Esophagus squamous epithelium (tissue), 4 donors: ENCODE measurements around the gene TFAM.

ENCODE experiments used
- POLR2A ChIP-seq, 4 donors: fragments of 450-650 bp; IDR thresholded peaks; one replicate each; pipeline ENCODE4 v1.6.1; 2017; ENCODE audit warnings: antibody characterized with exemption in 4 of 4, mild to moderate bottlenecking in 4 of 4, moderate library complexity in 3 of 4
- TF ChIP-seq, protein P1 (sequence below), 6 experiments: fragments of 450-650 bp in 4 of 6; fragments of 200-600 bp in 2 of 6; sonication (generic) in 2 of 6; IDR thresholded peaks; one replicate each; pipeline ENCODE4 v1.5.1; 2016 to 2019; ENCODE audit warnings: antibody characterized with exemption in 6 of 6, mild to moderate bottlenecking in 4 of 6, moderate library complexity in 4 of 6

DNA sequence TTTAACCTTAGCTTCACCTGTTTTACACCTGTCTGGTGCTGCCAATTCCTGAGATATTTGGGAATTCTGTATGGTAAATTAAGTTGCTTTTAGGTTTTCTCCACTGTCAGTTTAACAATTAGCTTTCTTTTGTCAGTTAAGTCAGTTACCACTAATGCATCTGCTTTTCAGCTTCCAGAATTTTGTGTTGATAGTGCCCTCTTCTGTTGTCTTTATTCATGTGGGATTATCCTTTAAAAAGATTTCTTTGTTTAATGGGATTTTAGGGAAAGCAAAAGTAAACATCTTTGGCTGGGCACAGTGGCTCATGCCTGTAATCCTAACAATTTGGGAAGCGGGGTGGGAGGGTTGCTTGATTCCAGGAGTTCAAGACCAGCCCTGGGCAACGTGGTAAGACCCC lies 8.1 kb downstream of the TFAM start:
- TF ChIP-seq, protein P1, sequence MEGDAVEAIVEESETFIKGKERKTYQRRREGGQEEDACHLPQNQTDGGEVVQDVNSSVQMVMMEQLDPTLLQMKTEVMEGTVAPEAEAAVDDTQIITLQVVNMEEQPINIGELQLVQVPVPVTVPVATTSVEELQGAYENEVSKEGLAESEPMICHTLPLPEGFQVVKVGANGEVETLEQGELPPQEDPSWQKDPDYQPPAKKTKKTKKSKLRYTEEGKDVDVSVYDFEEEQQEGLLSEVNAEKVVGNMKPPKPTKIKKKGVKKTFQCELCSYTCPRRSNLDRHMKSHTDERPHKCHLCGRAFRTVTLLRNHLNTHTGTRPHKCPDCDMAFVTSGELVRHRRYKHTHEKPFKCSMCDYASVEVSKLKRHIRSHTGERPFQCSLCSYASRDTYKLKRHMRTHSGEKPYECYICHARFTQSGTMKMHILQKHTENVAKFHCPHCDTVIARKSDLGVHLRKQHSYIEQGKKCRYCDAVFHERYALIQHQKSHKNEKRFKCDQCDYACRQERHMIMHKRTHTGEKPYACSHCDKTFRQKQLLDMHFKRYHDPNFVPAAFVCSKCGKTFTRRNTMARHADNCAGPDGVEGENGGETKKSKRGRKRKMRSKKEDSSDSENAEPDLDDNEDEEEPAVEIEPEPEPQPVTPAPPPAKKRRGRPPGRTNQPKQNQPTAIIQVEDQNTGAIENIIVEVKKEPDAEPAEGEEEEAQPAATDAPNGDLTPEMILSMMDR (IDR thresholded peaks at IDR 0.05), result no peak
- no peak for TF ChIP-seq POLR2A (IDR thresholded peaks at IDR 0.05)
